Activated CD4-positive, alpha-beta T cell treated with anti-CD3 and anti-CD28 coated beads, Interleukin-2, amount 50 U/mL, for 4 hours (primary cell): Measurements from ENCODE around the gene EIF6.

Experiments
- DNase-seq, 2 experiments: peaks; one replicate each; pipeline ENCODE4 v3.0.0-alpha.2; 2020

EIF6 gene

DNA sequence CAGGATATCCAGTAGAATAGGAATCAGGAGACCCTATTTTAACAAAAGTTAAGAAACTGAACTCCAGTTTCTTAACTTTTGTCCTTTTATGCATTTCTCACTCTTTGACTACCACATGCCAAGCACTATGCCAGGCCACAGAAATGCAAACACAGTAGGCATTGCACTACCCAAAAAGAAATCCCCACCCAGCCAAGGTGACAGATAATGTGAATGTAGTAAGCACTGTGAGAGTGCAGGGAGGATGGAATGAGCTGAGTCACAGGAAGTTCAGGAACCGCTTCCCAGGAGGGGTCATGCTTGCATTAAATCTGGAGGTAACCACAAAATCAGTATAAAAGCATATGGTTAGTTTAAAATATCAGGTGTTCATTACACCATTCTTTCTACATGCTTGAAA lies 27.7 kb upstream of the EIF6 start:
- no peak for DNase-seq

GRCh38 chr20:35311822-35312221 lies 27.2 kb upstream of the EIF6 start:
- DNase-seq = no peak

DNA sequence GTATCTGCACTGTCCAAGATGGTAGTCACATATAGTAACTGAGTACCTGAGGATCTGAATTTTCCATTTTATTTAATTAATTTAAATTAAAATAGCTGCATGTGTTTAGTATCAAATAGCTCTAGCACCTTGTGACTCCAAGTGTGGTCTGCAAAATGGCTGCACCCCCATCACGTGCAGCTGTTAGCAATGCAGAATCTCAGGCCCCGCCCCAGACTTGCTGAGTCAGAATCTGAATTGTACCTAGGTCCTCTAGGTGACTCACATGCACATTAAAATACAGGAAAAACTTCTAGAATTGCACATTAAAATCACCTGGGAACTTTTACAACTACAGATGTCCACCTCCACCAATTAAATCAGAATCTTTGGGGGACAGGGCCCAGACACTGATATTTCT lies 26.8 kb upstream of the EIF6 start:
- no peak for DNase-seq

DNA sequence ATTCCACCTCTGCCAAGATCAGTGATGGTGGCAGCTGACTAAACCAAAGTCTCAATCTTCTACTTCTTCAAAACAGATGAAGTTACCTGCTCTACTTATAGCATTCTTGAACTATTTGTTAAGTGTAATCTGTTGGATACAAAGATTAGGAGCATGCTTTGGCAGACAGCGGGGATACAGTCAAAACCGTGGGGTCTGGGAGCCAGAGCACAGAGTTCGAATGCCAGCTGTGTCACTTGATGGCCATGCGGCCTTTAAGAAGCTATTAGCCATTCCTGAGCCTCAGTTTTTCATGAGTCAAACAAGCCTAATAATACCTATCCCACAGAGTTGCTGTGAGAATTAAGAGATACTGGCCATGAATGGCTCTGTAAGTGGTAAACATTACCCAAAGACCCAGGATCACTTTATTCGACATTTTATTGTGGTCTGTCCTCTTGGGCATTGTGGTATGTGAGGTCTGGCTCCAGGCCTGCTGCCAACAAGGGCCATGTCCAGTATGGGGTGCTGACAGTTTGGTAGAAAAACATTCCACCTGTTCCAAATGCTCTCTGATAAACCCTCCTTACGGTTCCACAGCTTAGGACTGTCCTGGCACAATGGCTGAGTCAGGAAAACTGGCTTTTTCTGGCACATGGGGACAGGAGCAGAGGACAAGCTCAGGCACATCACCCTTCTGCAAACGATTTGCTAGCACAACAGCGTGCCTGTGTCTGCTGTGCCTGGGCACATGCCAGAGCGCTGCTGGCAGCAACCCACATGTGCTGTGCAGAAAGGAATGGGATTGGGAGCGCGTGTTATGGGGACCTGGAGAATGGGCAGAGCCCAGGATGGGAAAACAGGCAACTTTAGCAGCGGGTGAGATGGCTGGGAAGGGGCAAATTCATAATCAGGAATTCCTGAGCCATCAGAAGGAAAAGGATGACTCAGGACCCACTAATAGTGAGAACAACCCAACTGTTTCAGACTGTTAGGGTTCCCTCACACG lies 23.4 kb upstream of the EIF6 start:
- DNase-seq = no peak

DNA sequence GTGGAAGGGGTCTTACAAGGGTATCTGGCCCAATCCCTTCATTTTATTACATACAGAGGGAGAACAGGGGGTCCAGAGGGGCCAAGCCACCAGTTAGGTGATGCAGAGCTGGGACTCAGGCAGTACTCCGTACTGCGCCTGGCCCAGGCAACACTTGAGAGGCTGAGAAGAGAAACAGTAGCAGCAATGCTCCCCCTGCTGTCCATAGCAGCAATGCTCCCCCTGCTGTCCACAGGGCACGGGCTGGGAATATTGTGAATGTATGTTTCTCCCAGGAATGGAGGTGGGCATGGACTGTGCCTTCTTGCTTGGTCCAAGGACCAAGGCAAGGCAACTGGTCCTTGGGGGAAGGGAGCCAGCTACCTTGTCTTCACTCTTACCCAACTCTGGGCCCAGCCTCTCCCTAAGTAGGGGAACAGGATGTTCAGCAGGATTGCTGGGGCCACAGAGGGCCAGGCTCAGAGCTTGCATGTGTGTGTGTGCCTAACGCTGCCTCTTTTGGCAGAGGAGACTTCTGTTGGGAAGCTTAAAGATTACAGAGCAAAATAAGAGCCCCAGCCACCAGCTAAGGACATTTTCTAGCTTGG lies 22.5 kb upstream of the EIF6 start:
- peak; percentile 16 to 23 for DNase-seq

- DNase-seq = peak; percentile 12 to 18
Measured at GRCh38 chr20:35305682-35306556, 21.3 kb upstream of the EIF6 start.

DNA sequence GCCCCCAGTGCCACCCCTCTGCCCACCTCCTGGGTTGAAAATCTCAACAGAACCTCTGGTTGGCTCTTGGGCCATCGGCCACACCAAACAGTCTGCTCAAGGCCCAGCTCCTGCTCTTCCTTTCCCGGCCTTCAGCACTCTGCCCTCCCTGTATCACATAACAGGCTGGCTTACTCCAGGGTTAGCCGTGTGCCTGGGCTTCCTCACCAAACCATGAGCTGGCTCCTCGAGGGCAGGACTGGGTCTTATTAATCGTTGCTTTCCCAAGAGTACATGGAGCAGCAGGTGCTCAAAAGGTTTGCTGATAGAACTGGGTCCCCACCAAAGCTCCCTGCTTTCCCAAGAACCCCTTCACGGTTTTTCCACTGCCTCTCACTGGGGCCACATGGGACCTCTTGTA lies 20.4 kb upstream of the EIF6 start:
- no peak for DNase-seq

DNA sequence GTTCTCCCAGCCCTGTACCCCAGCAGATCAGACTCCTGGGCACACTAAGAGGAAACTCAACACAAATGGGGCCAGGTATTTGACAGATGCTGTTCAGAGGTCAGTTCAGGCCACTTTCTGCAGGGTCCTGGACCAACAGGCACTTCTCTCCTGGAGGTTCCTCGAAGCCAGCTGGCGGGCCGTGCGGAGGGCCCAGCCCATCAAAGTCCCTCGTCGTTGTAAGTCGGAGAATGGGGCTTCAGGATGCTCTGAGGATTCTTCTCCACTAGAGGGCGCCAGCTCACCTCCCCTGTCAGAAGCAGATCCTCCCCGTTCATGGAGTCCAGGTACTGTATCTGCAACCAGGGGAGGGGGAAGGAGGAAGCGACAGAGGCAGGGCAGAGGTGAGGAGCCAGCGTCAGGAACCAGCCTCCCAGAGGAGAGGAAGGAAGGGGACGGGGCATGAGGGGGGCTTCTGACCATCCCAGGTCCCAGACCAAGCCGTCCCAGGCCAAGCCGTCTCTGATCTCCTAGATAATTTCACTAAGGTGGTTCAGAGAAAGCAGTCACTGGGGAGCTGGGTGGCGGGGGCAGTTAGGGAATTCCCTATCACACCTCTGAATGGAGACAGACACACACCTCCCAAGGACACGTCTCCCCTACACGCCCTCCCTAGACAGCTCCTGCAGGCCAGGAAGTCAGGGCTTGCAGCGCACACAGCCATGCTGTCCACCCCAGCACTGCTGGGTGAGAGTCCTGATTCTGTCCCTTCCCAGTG lies 19.3 kb upstream of the EIF6 start:
- peak; percentile 79 to 80 for DNase-seq

DNA sequence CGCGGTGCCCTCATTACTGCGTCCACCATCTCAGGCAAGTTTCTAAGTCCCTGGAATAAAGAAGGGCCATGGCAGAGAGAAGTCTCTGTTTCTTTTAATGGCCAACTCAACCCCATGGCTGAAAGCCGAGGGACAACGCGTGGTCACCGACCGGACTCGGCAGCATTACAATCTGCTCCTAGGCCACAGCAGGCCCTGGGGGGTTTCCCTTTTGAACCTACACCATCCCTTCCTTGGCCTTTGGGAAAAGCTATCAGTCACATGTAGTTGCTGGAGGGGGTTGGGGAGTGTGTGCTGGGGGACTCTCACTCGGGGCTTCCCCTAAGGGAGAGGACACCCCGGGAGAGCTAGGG lies 18.8 kb upstream of the EIF6 start:
- no peak for DNase-seq

GRCh38 chr20:35302421-35303335 lies 18.1 kb upstream of the EIF6 start:
- no peak for DNase-seq

DNA sequence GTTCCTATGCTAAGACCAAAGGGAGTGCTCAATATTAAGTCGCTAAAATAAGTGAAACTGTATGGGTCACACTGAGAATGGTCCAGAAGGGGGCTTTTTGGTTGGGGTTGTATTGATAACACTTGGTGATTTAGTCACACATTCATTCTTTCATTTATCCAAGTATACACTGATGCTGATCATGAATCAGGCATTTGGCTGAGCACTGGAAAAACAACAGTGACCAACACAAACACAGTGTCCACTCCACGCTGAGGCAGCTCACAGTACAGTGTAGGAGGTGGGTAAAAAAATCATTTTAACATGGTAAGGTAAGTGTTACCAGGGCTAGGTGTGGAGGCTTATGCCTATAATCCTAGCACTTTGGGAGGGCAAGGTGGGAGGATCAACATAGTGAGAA lies 16.9 kb upstream of the EIF6 start:
- no peak for DNase-seq

DNA sequence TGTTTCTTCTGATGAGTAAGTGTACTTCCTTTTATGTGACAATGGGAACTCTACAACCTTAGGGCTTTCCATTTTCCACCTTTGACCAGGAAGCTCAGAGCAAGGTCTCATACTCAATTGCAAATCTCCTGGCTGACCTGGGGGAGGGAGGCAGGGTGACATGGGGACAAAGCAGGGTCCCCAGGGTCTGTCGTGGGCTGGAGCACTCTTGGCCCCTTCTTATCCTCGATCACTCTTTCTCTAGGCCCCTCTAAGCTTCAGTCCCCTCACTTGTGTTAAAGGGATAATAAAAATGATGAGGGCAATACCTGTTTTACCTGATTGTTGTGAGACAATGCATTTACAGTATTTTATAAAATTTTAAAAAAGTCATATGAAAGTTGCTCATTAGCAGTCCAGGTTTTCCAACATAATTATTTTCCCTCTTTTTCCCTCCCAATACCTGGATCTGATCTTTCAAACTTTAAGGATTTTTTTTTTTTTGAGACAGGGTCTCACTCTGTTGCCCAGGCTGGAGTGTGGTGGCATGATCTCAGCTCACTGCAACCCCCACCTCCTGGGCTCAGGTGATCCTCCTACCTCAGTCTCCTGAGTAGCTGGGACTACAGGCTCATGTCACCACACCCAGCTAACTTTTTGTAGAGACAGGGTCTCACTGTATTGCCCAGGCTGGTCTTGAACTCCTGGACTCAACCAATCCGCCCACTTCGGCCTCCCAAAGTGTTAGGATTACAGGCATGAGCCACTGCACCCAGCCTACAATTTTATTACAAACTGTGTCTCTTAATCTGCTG lies 16.1 kb upstream of the EIF6 start:
- no peak for DNase-seq

DNA sequence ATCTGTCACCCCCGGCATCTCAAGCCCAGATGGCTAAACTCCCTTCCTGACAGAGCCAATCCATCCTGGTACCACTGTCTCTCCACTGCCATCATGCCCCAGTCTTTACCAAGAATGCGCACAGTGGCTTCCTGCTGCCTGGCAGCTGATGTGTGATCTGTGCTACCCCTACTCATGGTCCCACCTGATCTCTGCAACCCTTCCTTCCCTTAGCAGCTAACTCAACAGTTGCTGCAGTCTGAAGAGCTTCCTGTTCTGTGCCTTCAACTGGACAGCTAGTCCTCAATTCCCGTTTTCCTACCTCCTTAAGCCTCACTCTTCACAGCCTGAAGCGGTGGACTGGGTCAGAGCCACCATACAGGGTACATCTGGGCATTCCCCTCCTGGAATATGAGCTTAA lies 15.2 kb upstream of the EIF6 start:
- no peak for DNase-seq

- DNase-seq = no peak
Measured at GRCh38 chr20:35298264-35298663, 13.7 kb upstream of the EIF6 start.

DNA sequence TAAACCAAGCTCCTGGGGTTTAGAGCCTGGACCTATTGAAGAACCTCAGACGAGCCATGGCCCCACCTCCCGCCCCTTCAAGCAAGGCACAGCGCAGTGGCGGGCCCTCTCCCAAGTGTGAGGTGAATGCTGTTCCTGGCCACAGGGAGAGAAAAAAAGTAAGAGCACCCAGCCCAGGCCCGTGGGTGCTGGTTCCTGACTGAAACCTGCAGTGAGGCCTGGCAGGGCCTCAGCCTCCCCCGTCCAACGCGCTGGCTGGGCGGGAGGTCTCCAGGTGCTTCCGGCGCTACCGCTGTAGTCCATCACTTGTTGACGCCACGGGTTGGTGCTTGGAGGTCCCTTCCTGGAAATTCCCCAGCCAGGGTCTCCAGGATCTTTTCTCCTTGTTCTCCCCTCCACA lies 13.2 kb upstream of the EIF6 start:
- DNase-seq = no peak

DNA sequence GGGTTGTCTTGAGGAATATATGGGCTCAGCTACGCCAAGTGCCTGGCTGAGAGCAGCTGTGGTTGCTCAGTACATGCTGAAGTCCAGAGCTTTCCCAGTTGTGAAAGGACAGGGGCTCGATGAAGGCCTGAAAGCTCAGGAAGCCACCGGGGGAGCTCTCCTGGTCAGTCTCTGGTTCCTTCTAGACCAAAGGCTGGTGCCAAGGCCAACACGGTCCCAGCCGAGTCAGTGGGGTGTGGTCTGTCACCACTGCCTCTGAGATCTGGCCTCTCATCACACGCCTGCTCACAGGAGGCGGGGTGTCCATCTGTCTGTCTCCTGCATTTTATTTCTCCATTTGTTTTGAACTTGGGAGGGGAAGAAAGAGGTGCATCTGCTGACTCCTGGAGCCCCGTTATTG lies 12.6 kb upstream of the EIF6 start:
- no peak for DNase-seq

- DNase-seq = no peak
Measured at GRCh38 chr20:35296101-35296554, 11.6 kb upstream of the EIF6 start.

DNA sequence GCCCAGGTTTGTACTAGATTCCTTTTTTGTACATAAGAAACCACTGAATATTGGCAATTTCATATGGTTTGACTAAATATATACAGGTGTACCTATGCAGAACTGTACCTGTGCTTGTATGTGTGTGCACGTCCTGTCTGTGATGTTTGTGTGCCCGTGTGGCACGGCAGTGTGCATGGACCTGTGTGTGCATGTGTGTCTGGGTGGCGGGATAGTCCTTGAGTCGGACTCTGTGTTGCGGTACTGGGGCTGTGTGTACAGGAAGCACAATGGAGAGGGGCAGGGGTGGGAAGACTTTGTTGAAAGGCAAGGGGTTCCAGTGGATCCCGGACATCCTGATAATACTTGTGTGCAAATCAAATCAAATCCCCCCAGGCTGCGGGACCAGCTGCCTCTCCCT lies 11.1 kb upstream of the EIF6 start:
- DNase-seq = no peak

DNA sequence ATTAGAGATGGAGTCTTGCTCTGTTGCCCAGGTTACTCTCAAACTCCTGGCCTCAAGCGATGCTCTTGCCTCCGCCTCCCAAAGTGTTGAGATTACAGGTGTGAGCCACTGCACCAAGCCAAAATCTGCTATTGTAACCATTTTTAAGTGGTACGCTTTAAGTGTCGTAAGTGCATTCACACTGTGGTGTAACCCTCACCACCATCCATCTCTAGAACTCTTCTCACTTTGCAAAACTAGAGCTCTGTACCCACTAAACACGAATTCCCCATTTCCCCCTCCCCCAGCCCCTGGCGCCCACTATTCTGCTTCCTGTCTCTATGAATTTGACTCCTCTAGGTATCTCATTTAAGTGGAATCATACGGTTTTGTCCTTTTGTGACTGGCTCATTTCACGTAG lies 10.5 kb upstream of the EIF6 start:
- DNase-seq = no peak

- DNase-seq = no peak
Measured at GRCh38 chr20:35294293-35294685, 9.7 kb upstream of the EIF6 start.
